Measurements from ENCODE around the gene C5orf34. TPM values are rescaled to one million over a fixed set of nuclear protein-coding genes. Genes with fewer than 3 reads are reported as not detected.

C5orf34 gene
- total RNA-seq, 1 experiment from 2014 or later, result 9.4 TPM

- TF ChIP-seq STAT6 (CRISPR knock-in tag; conservative IDR thresholded peaks at IDR 0.05; ENCODE audit: low read depth), result no peak
Observed at GRCh38 chr5:43555895-43556606, 41.1 kb upstream of the C5orf34 start (continued).

- TF ChIP-seq ZNF263 (CRISPR knock-in tag; IDR thresholded peaks at IDR 0.05; ENCODE audit: low read depth) (no peak), NR3C1 (CRISPR knock-in tag; conservative IDR thresholded peaks at IDR 0.05; ENCODE audit: low read depth) (no peak), ZNF671 (CRISPR knock-in tag; IDR thresholded peaks at IDR 0.05) (no peak), NR2C2 (CRISPR knock-in tag; IDR thresholded peaks at IDR 0.05) (no peak), ZNF121 (CRISPR knock-in tag; IDR thresholded peaks at IDR 0.05) (no peak), MXD4 (CRISPR knock-in tag; IDR thresholded peaks at IDR 0.05; ENCODE audit: borderline replicate concordance) (no peak), ETV6 (CRISPR knock-in tag; IDR thresholded peaks at IDR 0.05) (no peak), HMGA2 (CRISPR knock-in tag; IDR thresholded peaks at IDR 0.05) (no peak), FOXP1 (CRISPR knock-in tag; IDR thresholded peaks at IDR 0.05; ENCODE audit: borderline replicate concordance) (no peak), ZNF423 (CRISPR knock-in tag; IDR thresholded peaks at IDR 0.05) (no peak), MYBL2 (CRISPR knock-in tag; IDR thresholded peaks at IDR 0.05) (no peak), TP53 (CRISPR knock-in tag; IDR thresholded peaks at IDR 0.05) (no peak), GRHL2 (CRISPR knock-in tag; IDR thresholded peaks at IDR 0.05; ENCODE audit: insufficient replicate concordance, severe bottlenecking) (no peak), PRRX2 (CRISPR knock-in tag; IDR thresholded peaks at IDR 0.05) (no peak)
- TF ChIP-seq, protein P1, sequence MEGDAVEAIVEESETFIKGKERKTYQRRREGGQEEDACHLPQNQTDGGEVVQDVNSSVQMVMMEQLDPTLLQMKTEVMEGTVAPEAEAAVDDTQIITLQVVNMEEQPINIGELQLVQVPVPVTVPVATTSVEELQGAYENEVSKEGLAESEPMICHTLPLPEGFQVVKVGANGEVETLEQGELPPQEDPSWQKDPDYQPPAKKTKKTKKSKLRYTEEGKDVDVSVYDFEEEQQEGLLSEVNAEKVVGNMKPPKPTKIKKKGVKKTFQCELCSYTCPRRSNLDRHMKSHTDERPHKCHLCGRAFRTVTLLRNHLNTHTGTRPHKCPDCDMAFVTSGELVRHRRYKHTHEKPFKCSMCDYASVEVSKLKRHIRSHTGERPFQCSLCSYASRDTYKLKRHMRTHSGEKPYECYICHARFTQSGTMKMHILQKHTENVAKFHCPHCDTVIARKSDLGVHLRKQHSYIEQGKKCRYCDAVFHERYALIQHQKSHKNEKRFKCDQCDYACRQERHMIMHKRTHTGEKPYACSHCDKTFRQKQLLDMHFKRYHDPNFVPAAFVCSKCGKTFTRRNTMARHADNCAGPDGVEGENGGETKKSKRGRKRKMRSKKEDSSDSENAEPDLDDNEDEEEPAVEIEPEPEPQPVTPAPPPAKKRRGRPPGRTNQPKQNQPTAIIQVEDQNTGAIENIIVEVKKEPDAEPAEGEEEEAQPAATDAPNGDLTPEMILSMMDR (IDR thresholded peaks at IDR 0.05), result no peak
- TF ChIP-seq, protein P2, sequence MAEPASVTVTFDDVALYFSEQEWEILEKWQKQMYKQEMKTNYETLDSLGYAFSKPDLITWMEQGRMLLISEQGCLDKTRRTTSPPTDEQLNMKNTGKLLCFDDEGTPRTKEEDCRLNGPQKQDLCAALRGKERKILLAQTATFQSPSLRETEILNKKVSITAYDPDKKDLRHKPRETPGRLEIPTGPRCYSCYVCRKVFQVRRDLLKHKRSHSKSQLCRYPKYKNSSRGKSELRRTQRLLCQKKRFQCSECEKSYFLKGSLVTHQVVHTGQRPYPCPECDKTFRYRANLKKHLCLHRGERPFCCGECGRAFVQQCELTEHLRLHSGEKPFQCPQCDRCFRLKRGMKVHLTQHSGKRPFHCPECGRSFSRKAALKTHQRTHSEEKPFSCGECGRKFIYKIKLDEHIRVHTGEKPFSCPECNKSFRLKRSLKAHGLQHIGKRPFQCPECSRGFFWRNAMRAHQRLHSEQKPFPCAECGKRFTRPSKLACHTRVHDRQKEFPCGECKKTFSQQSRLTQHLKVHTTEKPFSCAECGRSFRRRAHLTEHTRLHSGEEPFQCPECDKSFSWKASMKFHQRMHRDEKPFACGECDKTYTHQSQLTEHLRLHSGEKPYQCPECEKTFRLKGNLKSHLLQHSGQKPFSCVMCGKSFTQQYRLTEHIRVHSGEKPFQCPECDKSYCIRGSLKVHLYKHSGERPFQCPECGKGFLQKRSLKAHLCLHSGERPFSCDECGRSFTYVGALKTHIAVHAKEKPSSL (CRISPR knock-in tag; conservative IDR thresholded peaks at IDR 0.05), result no peak
- TF ChIP-seq, protein P3, sequence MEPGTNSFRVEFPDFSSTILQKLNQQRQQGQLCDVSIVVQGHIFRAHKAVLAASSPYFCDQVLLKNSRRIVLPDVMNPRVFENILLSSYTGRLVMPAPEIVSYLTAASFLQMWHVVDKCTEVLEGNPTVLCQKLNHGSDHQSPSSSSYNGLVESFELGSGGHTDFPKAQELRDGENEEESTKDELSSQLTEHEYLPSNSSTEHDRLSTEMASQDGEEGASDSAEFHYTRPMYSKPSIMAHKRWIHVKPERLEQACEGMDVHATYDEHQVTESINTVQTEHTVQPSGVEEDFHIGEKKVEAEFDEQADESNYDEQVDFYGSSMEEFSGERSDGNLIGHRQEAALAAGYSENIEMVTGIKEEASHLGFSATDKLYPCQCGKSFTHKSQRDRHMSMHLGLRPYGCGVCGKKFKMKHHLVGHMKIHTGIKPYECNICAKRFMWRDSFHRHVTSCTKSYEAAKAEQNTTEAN (CRISPR knock-in tag; IDR thresholded peaks at IDR 0.05), result no peak
- TF ChIP-seq, protein P4, sequence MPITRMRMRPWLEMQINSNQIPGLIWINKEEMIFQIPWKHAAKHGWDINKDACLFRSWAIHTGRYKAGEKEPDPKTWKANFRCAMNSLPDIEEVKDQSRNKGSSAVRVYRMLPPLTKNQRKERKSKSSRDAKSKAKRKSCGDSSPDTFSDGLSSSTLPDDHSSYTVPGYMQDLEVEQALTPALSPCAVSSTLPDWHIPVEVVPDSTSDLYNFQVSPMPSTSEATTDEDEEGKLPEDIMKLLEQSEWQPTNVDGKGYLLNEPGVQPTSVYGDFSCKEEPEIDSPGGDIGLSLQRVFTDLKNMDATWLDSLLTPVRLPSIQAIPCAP (CRISPR knock-in tag; IDR thresholded peaks at IDR 0.05), result no peak
- Mint-ChIP-seq H3K9me3 (no peaks in the 10 kb centered on the region), H3K36me3 (peaks cover 11% of the 10 kb centered on the region; the same call in 1 of the 2 replicates), H3K27me3 (ENCODE audit: low read depth) (no peaks in the 10 kb centered on the region), H3K4me3 (no peak overlapping the region), H3K27ac (no peak overlapping the region), H3K4me1 (peaks cover 10% of the 10 kb centered on the region)
- ChIA-PET POLR2A (interaction anchor here (1.2 kb wide), 1 partner anchor 40 kb away, joined by 3 read pairs; the partner anchor contains the start of gene C5orf34), CTCF (no interaction called here)
- DNase-seq (ENCODE audit: low spot score) (no peak), ATAC-seq (no peak)
Observed at GRCh38 chr5:43554497-43554896, 39.5 kb upstream of the C5orf34 start.
